Transverse colon (tissue), 4 donors: ENCODE measurements around the gene PDE4D.

Experiments
- CTCF ChIP-seq, 5 experiments: fragments of 200-600 bp in 3 of 5; fragments of 450-650 bp in 2 of 5; sonication (generic) in 3 of 5; IDR thresholded peaks; 1 replicate in 2 of 5; 2 replicates in 3 of 5; pipeline ENCODE4 v1.5.1; 2016 to 2017; ENCODE audit warnings: antibody characterized with exemption in 5 of 5, inconsistent platforms in 3 of 5, mild to moderate bottlenecking in 2 of 5, moderate library complexity in 1 of 5
- EP300 ChIP-seq: sonication (generic); formaldehyde crosslinking; IDR thresholded peaks from one replicate; pipeline ENCODE4 v1.6.1; 2017; ENCODE audit warnings: antibody characterized with exemption, low read depth
- POLR2A ChIP-seq: fragments of 450-650 bp; IDR thresholded peaks from one replicate; pipeline ENCODE4 v1.6.1; 2016; ENCODE audit warnings: antibody characterized with exemption, mild to moderate bottlenecking, moderate library complexity
- POLR2AphosphoS5 ChIP-seq, 3 donors: sonication (generic); formaldehyde crosslinking; IDR thresholded peaks; one replicate each; pipeline ENCODE4 v1.6.1; 2016; ENCODE audit warnings: antibody characterized with exemption in 3 of 3

DNA sequence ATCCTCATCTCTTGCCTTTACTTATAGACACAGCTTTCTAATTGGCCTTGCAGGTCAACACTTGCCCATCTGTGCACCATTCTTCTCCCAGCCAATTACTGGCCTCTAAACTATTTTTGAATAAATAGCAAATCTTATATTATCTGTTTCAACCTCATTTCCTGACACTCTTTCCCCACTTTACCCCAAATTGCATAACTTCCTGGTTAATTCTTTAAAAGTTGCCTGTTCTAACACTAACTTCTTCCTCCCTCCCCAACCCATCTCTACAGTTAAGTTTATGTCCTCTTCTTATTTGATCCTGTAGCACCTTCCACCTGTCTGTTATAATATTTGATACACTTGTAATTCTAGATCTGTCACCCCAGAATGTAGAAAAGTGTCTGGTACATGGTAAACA, 372.1 kb downstream of the PDE4D start:
- TF ChIP-seq POLR2A: no peak
- no peak for TF ChIP-seq CTCF (IDR thresholded peaks at IDR 0.05)
- TF ChIP-seq POLR2AphosphoS5 (IDR thresholded peaks at IDR 0.05): no peak
- TF ChIP-seq EP300: no peak
